Measurements from ENCODE around the gene CLDN1.

DNA sequence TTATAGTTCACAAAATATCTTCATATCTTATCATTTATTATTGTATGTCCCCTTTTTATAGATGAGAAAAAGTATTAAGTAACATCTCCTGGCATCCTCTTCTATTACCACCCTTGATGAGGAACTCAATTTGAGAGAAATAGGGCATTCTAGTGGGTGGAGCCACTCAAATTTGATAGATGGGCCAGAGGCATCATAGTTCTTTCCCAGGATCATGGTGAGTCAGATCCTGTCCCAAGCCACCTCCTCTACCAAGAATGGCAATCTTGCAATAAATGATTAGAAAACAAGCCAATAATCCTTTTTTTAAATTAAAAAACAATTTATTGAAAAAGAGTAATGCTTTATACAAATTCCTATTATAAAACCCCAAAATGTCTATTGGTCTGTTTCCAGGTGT, 16.8 kb downstream of the CLDN1 start:
- TF ChIP-seq EZH2 (optimal IDR thresholded peaks at IDR 0.05; ENCODE audit: low read depth, low read length): no peak
- TF ChIP-seq, protein P1, sequence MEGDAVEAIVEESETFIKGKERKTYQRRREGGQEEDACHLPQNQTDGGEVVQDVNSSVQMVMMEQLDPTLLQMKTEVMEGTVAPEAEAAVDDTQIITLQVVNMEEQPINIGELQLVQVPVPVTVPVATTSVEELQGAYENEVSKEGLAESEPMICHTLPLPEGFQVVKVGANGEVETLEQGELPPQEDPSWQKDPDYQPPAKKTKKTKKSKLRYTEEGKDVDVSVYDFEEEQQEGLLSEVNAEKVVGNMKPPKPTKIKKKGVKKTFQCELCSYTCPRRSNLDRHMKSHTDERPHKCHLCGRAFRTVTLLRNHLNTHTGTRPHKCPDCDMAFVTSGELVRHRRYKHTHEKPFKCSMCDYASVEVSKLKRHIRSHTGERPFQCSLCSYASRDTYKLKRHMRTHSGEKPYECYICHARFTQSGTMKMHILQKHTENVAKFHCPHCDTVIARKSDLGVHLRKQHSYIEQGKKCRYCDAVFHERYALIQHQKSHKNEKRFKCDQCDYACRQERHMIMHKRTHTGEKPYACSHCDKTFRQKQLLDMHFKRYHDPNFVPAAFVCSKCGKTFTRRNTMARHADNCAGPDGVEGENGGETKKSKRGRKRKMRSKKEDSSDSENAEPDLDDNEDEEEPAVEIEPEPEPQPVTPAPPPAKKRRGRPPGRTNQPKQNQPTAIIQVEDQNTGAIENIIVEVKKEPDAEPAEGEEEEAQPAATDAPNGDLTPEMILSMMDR (IDR thresholded peaks at IDR 0.05; ENCODE audit: low read length): no peak

Data from MM.1S (cell line).